CD14-positive monocyte (primary cell): Measurements from ENCODE around the gene LNP1. TPM values are rescaled to one million over a fixed set of nuclear protein-coding genes. Genes with fewer than 3 reads are reported as not detected.

Source experiments
- DNase-seq, 3 donors: peaks; one replicate each; pipeline ENCODE4 v3.0.0-alpha.2; 2011 to 2022
- H2AFZ ChIP-seq: 2 replicates; pipeline ENCODE4 v1.6.0; 2012; ENCODE audit warnings: mild to moderate bottlenecking, low read depth, low read length, inconsistent platforms; ENCODE audit not compliant: insufficient read depth, poor library complexity, severe bottlenecking
- H3K27ac ChIP-seq, 2 donors: 1 replicate in 1 of 2; 2 replicates in 1 of 2; pipeline ENCODE4 v1.5.1; 2012 to 2013; ENCODE audit warnings: low read length in 2 of 2, control low read depth in 1 of 2, inconsistent platforms in 1 of 2, low read depth in 1 of 2, mild to moderate bottlenecking in 1 of 2
- H3K27me3 ChIP-seq, 2 donors: one replicate each; pipeline versions ENCODE4 v1.6.0 to v1.6.1; 2011 to 2013; ENCODE audit warnings: low read length in 2 of 2; ENCODE audit not compliant: control insufficient read depth in 2 of 2, insufficient read depth in 2 of 2
- H3K36me3 ChIP-seq, 2 donors: replicated peaks in 1 of 2; 1 replicate in 1 of 2; 2 replicates in 1 of 2; pipeline versions ENCODE4 v1.5.1 to v1.6.1; 2012 to 2013; ENCODE audit warnings: low read length in 2 of 2, control low read depth in 1 of 2, inconsistent platforms in 1 of 2, mild to moderate bottlenecking in 1 of 2; ENCODE audit not compliant: insufficient read depth in 2 of 2, control insufficient read depth in 1 of 2
- H3K4me1 ChIP-seq, 2 donors: 1 replicate in 1 of 2; 2 replicates in 1 of 2; pipeline versions ENCODE4 v1.5.1 to v1.6.1; 2012 to 2013; ENCODE audit warnings: low read length in 2 of 2, control low read depth in 1 of 2, inconsistent platforms in 1 of 2, mild to moderate bottlenecking in 1 of 2, moderate library complexity in 1 of 2; ENCODE audit not compliant: insufficient read depth in 2 of 2, control insufficient read depth in 1 of 2
- H3K4me2 ChIP-seq: replicated peaks from 2 replicates; pipeline ENCODE3; 2012; ENCODE audit warnings: low read length, moderate library complexity, mild to moderate bottlenecking; ENCODE audit not compliant: poor library complexity, severe bottlenecking; ENCODE audit errors: extremely low read depth
- H3K4me3 ChIP-seq, 3 experiments: fragments of 200-600 bp in 1 of 3; sonication (generic) in 1 of 3; replicated peaks in 1 of 3; 1 replicate in 2 of 3; 2 replicates in 1 of 3; pipeline ENCODE4 v1.5.1; 2011 to 2013; ENCODE audit warnings: low read length in 3 of 3, mild to moderate bottlenecking in 3 of 3, control low read depth in 2 of 3, low read depth in 2 of 3, inconsistent platforms in 1 of 3, moderate library complexity in 1 of 3
- H3K79me2 ChIP-seq: 2 replicates; pipeline ENCODE4 v1.6.0; 2012; ENCODE audit warnings: mild to moderate bottlenecking, control low read depth, inconsistent platforms, low read length, moderate library complexity; ENCODE audit not compliant: insufficient read depth
- H3K9ac ChIP-seq: 2 replicates; pipeline ENCODE4 v1.6.0; 2017; ENCODE audit warnings: low read length, mild to moderate bottlenecking; ENCODE audit not compliant: insufficient read depth, poor library complexity, severe bottlenecking
- H3K9me3 ChIP-seq, 2 donors: replicated peaks in 1 of 2; 1 replicate in 1 of 2; 2 replicates in 1 of 2; pipeline versions ENCODE4 v1.5.1 to v1.6.1; 2012 to 2013; ENCODE audit warnings: low read length in 2 of 2, control low read depth in 1 of 2; ENCODE audit not compliant: control insufficient read depth in 1 of 2, insufficient read depth in 1 of 2
- H4K20me1 ChIP-seq: 2 replicates; pipeline ENCODE4 v1.6.0; 2012; ENCODE audit warnings: mild to moderate bottlenecking, low read length, control low read depth, moderate library complexity; ENCODE audit not compliant: insufficient read depth
- H3K27ac Mint-ChIP-seq, 7 donors: one replicate each; pipeline ENCODE4 v1.8.0; 2020; ENCODE audit warnings: mild to moderate bottlenecking in 7 of 7, mixed read lengths in 7 of 7, moderate library complexity in 6 of 7, inconsistent platforms in 2 of 7
- H3K27me3 Mint-ChIP-seq, 3 donors: one replicate each; pipeline ENCODE4 v1.8.0; 2021 to 2022; ENCODE audit warnings: low read depth in 3 of 3, mild to moderate bottlenecking in 3 of 3, mixed read lengths in 3 of 3, moderate library complexity in 3 of 3, inconsistent platforms in 1 of 3
- H3K36me3 Mint-ChIP-seq, 2 donors: one replicate each; pipeline ENCODE4 v1.8.0; 2020; ENCODE audit warnings: mixed read lengths in 2 of 2, inconsistent platforms in 1 of 2, mild to moderate bottlenecking in 1 of 2
- H3K4me1 Mint-ChIP-seq: one replicate; pipeline ENCODE4 v1.8.0; 2020; ENCODE audit warnings: mild to moderate bottlenecking, mixed read lengths
- H3K4me3 Mint-ChIP-seq, 2 donors: one replicate each; pipeline ENCODE4 v1.8.0; 2020; ENCODE audit warnings: mild to moderate bottlenecking in 2 of 2, mixed read lengths in 2 of 2, moderate library complexity in 1 of 2
- H3K9me3 Mint-ChIP-seq, 7 donors: one replicate each; pipeline ENCODE4 v1.8.0; 2020 to 2022; ENCODE audit warnings: mixed read lengths in 7 of 7, mild to moderate bottlenecking in 6 of 7, moderate library complexity in 6 of 7, inconsistent platforms in 2 of 7
- WGBS: methylation state at CpG from one replicate; pipeline ENCODE4 v1.1.5; 2013; ENCODE audit warnings: missing lambda C conversion rate; ENCODE audit not compliant: insufficient coverage; 5-methylcytosine and 5-hydroxymethylcytosine counted together
- intact Hi-C, 2 donors: fragments of 100-400 bp; cut with micrococcal nuclease; formaldehyde crosslinking; loops; one replicate each; pipeline versions ENCODE4 v1.15.0 to v1.15.1; 2023
- polyA plus RNA-seq, 3 donors: library from polyadenylated mRNA; depleted of rRNA in 1 of 3; unstranded in 2 of 3; stranded (reverse) in 1 of 3; fragments of 300-500 nt in 2 of 3; fragments of >200 nt in 1 of 3; fragmentation: Illumina TruSeq in 2 of 3; gene quantifications; 1 replicate in 2 of 3; 2 replicates in 1 of 3; pipeline ENCODE4 v1.2.3, GENCODE V29; 2012 to 2021
- TF ChIP-seq, protein P1 (sequence below): fragments of 200-600 bp; IDR thresholded peaks from one replicate; pipeline ENCODE4 v1.8.0; 2022; ENCODE audit warnings: antibody characterized with exemption, mild to moderate bottlenecking

LNP1 gene
- polyA plus RNA-seq, 3 donors = 0.07 to 0.26 (median 0.08) TPM

DNA sequence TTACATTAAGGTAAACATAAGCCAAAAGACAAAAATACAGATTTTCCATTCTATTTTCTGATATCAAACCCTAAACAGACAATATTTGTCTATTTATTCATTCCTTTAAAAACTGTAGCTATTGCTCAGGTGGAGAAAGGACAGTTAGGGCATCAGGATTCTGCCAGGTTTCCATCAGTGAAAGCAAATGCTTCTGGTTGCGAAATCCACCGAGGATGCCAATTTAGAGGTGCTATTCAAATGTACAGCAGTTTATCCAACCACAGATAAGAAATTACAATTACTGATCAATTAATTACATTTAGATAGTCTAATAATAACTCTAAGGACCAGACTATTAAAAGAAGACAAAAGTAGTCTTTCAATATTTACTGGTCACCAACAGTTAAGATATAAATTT, 4.4 kb upstream of the LNP1 start:
- H3K4me3 Mint-ChIP-seq = no peak overlapping the region
- no peak overlapping the region for H3K4me3 ChIP-seq
- no peak overlapping the region for H3K27ac Mint-ChIP-seq
- peaks cover 0 to 2% (median 0%) of the 10 kb centered on the region in 3 donors for H3K27me3 Mint-ChIP-seq
- WGBS = no CpG with 5 or more reads among the region's 2 CpGs
- no peak for DNase-seq
- peaks cover 53% of the 10 kb centered on the region for H4K20me1 ChIP-seq
- H3K36me3 ChIP-seq = no peaks in the 10 kb centered on the region
- H3K36me3 Mint-ChIP-seq = peaks cover 3 to 23% of the 10 kb centered on the region in 2 donors
- no peaks in the 10 kb centered on the region for H3K9me3 ChIP-seq
- H3K4me1 ChIP-seq = peaks cover 17 to 24% of the 10 kb centered on the region in 2 donors
- H3K27me3 ChIP-seq = no peaks in the 10 kb centered on the region
- no peak overlapping the region for H3K27ac ChIP-seq
- H3K79me2 ChIP-seq = peaks cover 88% of the 10 kb centered on the region
- H3K4me1 Mint-ChIP-seq = peaks cover 31% of the 10 kb centered on the region
- H3K9ac ChIP-seq = no peak overlapping the region
- TF ChIP-seq, protein P1, sequence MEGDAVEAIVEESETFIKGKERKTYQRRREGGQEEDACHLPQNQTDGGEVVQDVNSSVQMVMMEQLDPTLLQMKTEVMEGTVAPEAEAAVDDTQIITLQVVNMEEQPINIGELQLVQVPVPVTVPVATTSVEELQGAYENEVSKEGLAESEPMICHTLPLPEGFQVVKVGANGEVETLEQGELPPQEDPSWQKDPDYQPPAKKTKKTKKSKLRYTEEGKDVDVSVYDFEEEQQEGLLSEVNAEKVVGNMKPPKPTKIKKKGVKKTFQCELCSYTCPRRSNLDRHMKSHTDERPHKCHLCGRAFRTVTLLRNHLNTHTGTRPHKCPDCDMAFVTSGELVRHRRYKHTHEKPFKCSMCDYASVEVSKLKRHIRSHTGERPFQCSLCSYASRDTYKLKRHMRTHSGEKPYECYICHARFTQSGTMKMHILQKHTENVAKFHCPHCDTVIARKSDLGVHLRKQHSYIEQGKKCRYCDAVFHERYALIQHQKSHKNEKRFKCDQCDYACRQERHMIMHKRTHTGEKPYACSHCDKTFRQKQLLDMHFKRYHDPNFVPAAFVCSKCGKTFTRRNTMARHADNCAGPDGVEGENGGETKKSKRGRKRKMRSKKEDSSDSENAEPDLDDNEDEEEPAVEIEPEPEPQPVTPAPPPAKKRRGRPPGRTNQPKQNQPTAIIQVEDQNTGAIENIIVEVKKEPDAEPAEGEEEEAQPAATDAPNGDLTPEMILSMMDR = no peak
- intact Hi-C loops = no loop called here
- no peak overlapping the region for H2AFZ ChIP-seq
- no peak overlapping the region for H3K4me2 ChIP-seq
- peaks cover 0 to 3% (median 0%) of the 10 kb centered on the region in 7 donors for H3K9me3 Mint-ChIP-seq

DNA sequence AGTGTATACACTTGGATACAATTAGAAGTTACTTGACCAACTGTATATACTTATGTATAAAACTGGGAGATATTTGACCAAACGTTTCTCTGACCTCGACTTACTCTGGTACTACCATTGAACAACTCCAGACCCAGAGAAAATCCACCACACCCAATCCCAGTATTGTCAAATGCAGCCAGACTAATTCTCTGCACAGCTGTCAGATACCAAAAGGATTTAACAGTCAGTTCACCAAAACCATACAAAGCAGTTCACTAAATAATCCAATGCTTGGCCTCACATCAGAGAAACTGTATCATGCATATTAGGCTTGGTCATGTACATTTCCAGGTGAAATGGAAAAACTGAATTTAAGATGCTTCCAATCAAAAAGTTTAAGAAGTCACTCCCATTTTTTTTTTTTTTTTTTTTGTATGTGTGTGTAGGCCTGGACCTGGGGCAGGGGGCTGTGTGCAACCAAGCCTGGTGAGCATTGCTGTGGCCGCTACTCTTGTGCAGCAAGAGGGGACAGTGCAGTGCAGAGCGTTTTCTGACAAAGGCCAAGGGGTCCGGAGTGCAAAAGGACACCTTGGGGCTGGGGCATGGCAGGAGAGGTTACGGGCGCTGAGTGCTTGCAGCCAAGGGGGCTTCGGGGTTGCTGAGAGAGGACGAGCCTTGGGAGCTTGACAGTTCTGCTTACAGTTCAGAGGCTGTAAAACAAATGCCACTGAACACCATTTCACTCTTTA, 1.8 kb upstream of the LNP1 start:
- intact Hi-C loops = loop anchor here (5.0 kb wide), 2 partner anchors 137 to 313 kb away; partner anchors contain the start of gene TBC1D23 (in 1 of the 2)
- Histone ChIP-seq H3K4me3 (peak overlapping the region in 2 of 3 experiments; percentile 86 to 96), H3K36me3 (no peaks in the 10 kb centered on the region), H3K9me3 (no peaks in the 10 kb centered on the region), H3K4me1 (peaks cover 25 to 29% of the 10 kb centered on the region in 2 donors), H3K9ac (peak overlapping the region; percentile 92), H3K79me2 (peaks cover 72% of the 10 kb centered on the region), H4K20me1 (peaks cover 31% of the 10 kb centered on the region), H3K27ac (peak overlapping the region in 1 of 2 donors; percentile 86), H3K27me3 (no peaks in the 10 kb centered on the region), H2AFZ (no peak overlapping the region), H3K4me2 (peak overlapping the region; percentile 92)
- H3K4me1 Mint-ChIP-seq = peaks cover 45% of the 10 kb centered on the region
- DNase-seq = no peak
- TF ChIP-seq, protein P1 = no peak
- 84% methylated on average over 5 of the region's 9 CpGs for WGBS
- peak overlapping the region; percentile 89 to 99 for H3K4me3 Mint-ChIP-seq
- H3K27me3 Mint-ChIP-seq = peaks cover 0 to 2% (median 0%) of the 10 kb centered on the region in 3 donors
- peaks cover 2 to 16% of the 10 kb centered on the region in 2 donors for H3K36me3 Mint-ChIP-seq
- H3K9me3 Mint-ChIP-seq = peaks cover 0 to 3% (median 0%) of the 10 kb centered on the region in 7 donors
- peak overlapping the region in 4 of 7 donors; percentile 32 to 94 (median 84) for H3K27ac Mint-ChIP-seq
